Middle frontal gyrus (tissue), 1 donor: ENCODE results near the gene ANO7.
"Not testable (repeated sequence)": the region's sequence is repeated elsewhere in the genome, so short reads cannot be mapped to it uniquely, and the experiment has no call there.

Experiments used
- DNase-seq: peaks from one replicate; pipeline ENCODE4 v3.0.0-alpha.2; 2015; ENCODE audit warnings: low spot score; ENCODE audit errors: extremely low spot score

The ANO7 gene

DNA sequence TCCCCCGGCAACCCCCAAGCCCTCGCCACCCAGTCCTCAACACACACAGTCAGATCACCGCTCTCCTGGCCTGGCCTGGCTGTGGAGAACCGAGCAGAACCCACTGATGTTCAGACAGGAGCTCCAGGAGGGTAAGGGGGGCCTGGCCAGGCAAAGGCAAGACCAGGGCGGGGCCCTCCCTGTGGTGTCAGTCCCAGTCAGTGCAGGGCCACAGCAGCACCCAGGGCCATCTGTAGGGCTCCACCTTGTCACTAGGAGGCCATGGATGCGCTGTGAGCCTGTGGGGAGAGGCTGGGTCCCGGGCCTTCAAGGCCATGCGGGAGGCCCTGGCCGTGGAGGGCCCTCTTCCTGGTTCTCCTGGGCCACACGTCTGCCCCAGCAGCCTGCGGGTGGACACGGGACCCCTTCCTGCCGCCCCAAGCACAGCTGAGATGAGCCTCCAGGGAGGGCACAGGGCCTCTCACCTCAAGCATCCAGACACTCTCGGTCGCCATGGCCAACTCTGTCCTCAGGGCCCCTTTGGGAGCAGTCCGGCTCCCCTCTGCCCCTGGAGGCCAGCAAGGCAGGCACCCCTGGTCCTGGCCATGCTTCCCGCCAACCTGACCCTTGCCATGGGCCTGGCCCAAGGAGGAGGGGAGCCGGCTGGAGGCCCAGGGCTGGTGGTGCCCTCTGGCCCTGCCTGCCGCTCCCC is 2.0 kb downstream of the ANO7 start:
- no peak for DNase-seq

DNA sequence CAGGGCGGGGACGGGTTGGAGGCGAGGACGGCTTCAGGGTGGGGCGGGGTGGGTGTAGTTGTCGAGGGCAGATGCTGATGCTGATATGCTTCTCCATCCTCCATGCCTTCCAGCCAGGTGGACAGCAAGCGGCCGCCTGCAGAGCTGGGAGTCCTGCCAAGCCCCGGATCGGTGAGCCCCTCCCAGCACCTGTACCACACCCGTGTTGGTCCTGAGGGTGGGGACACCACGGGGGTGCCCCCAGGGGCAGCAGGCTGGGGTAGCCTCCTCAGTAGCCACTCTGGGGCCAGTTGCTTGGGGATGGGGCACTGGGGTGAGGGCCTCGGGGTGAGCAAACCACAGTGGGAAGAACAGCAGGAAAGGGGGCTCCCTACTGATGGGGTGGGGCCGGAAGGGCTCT is 2.6 kb downstream of the ANO7 start:
- DNase-seq: no peak

DNA sequence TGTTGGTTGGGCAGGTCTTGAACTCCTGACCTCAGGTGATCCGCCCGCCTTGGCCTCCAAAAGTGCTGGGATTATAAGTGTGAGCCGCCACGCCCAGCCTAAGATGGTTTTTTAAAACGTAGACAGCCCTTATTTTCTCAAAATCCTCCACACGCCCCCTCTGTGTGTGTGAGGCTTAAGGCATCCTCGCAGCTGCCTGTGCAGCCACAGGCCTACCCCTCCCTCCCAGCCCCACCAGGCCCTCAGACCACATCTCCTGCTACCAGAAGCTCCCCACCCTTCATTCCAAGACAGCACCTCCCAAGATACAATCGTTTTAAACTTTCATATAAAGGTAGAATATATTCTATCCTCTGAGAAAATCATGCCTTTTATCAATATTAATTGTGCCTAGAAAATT is 4.8 kb downstream of the ANO7 start:
- no peak for DNase-seq

DNA sequence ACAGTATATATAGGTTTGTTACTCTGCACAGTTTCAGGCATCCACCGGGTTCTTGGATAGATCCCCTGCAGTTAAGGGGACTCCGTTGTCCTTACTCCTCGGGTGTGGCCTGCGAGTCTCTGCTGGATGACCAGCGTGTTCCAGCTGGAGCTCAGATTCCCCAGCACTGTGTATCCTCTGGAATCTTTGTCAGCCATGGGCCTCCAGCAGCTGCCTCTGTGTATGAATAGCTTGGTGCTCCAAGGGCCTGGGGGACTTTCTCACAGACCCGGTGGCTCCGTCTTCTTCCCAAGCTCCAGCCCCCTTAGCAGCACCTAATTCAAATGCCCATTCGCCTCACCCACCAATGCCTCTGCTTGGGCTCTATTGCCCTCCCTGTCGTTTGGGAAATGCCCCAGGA is 6.3 kb downstream of the ANO7 start:
- no peak for DNase-seq

DNA sequence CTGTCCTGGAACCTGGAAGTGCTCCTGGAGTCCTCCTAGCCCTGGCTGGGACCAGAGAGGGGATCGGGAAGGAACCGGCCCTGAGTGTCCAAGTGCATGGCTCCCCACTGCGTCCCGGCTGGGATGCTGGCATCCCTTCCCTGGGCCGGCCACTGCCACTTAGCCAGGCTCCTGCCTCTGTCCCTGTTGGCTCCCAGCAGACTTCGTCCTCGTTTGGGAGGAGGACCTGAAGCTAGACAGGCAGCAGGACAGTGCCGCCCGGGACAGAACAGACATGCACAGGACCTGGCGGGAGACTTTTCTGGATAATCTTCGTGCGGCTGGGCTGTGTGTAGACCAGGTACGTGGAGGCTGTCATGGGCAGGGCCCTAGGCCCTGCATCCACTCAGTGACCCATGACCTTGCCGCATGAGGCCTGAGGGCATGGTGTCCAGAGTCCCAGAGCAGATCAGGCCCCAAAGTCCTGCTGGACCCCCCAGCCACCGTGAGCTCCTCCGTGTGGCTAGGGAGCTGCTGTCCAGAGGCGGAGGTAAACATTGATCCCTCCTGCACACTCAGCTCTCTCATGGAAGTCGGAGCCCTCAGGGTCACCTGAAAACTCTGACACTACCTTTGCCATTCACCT is 7.1 kb downstream of the ANO7 start:
- no peak for DNase-seq

DNA sequence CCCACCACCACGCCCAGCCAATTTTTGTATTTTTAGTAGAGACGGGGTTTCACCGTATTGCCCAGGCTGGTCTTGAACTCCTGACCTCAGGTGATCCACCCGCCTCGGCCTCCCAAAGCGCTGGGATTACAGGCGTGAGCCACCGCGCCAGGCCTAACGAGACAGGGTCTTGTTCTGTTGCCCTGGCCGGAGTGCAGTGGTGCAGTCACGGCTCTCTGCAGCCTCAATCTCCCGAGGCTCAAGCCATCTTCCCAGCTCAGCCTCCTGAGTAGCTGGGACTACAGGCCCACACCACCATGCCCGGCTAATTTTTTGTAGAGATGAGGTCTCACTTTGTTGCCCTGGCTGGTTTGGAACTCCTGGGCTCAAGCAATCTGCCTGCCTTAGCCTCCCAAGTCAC is 8.8 kb downstream of the ANO7 start:
- DNase-seq: not testable (repeated sequence)

DNA sequence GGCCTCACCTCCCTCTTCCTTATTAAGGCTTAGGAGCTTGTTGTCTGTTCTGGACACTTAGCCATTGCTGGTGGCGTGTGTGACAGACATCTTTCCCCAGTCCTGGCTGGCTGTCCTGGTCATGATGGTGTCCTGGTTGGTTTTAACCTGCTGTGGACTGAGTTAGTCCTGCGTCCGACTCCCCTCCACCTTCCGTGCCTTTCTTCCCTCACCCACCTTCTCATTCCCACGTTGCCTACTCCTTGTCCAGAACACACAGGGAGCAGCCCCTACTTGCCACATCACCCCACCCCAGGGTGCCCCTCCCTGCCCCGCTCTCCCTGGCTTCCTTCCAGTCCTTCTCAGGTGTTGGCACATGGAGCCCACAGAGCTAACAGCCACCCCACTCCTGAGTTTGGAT is 9.5 kb downstream of the ANO7 start:
- no peak for DNase-seq

DNA sequence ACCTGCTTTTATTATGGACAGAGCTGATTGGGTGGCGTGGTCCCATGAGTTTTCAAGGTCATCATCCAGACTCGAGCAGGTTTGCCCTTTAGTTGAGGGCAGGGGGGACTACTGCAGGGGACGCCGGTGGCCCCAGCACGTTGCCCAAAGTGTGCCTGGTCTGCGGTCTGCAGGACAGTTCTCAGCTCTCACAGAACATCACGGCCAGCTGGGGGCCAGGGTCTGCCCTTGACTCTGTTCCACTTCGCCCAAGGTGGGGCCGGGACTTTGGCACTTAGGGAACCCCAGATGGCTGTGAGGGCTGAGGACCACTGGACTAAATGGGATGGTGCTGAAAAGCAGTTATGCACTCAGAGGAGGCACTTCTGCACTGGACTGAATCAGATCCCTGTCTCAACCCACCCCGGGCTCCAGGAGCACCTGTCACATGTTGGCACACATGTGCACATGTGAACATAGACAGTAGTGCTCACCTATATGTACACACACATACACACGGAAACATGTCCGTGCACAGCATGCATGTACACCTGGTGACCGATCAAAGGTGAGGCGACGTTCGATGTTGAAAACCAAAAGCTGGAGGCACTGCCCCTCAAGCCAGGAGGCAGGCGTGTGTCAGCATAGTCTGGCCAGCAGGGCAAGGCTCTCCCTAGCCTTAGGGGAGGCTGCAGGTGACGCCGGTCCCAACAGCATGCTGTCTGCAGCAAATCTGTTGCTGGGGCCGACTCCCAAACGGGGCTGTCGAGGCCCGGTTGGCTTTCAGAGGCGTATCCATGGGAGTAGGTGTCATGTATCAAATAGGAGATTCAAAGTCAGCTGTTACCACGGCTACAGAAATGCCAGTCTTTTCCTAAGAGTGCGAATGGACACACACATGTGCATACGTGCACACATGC is 10.2 kb downstream of the ANO7 start:
- DNase-seq: no peak

DNA sequence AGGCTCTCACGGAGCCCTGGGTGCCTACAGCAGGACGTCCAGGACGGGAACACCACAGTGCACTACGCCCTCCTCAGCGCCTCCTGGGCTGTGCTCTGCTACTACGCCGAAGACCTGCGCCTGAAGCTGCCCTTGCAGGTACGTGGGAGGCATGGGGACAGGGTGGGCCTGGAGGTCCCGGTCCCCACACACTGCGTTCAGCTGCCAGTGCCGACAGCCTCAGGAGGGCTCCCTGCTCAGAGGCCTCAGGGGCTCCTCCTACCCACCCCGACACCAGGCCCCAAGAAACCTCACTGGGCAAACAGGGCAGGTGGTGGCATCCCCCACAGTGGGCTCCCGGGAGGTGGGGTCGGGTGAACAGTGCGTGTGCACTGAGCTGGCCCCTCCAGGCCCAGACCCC is 10.8 kb downstream of the ANO7 start:
- no peak for DNase-seq

DNA sequence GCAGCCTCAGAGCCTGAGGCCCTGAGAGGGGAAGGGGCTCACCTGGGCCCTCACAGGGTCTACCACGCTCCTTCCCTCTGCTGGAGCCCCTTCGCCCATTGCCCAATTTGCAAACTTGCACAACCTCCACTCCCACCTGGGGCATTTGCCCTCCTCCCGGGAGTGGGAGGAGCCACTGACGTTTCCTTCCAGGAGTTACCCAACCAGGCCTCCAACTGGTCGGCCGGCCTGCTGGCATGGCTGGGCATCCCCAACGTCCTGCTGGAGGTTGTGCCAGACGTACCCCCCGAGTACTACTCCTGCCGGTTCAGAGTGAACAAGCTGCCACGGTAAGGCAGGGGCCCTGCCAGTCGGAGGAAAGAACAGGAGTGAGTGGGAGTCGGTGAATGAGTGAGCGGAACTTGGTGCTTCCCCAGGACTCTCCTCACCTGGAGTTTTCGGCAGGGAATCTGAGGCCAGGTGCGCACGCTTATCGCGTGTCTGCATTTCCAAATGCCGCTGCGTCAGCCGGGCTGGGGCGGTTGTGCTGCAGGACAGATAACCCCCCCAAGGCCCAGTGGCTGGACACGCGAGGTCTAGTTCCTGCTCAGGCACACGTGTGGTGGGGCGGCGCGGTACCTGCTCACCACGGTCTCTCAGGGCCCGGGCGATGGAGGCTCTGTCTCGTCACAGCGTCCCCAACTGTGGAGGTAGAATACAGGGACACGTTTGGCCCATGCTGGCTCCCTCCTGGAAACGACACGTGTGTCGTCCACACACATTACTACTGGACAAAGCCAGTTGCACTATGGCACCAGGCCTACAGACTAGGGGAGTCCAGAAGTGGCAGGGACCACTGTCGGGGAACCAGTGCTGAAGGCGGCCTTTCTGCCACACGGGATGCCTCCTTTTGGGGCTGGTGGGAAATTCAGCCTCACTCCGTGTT is 11.7 kb downstream of the ANO7 start:
- DNase-seq: no peak

DNA sequence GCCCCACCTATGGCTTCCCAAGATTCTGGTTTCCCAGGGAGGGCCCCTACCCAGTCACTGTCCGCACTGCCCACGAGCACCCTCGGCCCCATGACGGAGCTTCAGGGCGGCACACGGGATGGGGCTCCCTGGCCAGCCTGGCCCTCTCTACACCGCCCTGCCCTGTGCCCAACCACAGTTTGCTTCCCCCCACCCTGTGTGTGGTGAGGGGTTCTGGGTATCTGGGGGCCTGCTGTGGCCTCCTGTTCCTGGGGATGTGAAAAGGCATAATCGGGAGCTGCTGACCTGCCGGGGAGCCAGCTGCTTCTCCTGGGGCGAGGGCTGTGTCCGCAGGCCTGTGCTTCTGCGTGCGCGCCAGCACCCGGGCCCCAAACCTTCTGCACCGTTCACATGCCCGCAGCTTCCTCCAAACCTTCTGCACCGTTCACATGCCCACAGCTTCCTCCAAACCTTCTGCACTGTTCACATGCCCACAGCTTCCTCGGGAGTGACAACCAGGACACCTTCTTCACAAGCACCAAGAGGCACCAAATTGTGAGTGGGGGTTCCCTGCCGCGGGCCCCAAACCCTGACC is 12.4 kb downstream of the ANO7 start:
- DNase-seq: no peak

DNA sequence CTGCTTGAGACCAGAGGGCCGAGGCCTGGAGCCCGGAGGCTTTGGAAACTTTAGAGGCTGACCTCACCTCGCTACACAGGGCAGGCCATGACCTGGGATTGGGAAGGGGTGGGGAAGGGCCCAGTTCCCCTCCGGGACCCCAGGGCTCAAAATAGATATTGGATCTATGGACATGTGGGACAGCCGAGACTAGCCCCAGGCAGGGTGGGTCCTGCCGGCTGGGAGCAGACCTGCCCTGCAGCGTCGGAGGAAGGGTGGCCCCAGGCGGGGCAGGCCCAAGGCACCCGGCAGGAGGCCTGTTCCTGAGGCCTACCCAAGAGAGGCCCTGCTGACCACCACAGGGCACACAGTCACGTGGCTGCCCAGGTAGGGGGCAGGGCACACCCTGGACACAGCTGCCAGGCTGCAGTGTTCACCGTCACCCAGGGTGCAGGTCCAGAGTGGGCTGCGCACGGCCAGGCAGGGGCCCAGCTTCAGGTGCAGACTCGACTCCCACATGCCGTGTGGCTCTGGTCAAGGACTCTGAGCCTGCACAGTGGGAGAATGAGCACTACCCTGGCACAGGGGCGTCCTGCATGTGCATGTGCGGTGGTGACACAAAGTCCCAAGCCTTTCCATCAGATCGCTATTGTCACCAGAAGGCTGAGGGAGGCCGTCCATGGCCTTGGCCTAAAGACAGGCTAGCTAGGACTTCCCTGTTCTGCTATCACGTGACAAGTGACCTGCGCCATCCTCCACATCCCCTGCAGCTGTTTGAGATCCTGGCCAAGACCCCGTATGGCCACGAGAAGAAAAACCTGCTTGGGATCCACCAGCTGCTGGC is 13.2 kb downstream of the ANO7 start:
- DNase-seq: no peak

DNA sequence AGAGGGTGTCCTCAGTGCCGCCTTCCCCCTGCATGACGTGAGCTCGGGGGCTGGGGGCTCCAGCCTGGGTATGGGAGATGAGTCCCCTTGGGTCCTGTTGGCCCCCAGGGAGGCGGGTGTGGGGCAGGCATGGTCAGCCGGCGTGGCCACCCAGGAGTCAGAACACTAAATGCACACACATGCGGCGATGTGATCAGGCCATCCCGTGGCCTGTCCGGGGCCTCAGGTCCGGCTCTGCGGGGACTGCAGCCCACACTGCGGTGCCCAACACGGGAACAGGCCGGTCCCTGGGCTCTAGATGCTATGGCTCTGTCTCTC is 13.8 kb downstream of the ANO7 start:
- DNase-seq: no peak

DNA sequence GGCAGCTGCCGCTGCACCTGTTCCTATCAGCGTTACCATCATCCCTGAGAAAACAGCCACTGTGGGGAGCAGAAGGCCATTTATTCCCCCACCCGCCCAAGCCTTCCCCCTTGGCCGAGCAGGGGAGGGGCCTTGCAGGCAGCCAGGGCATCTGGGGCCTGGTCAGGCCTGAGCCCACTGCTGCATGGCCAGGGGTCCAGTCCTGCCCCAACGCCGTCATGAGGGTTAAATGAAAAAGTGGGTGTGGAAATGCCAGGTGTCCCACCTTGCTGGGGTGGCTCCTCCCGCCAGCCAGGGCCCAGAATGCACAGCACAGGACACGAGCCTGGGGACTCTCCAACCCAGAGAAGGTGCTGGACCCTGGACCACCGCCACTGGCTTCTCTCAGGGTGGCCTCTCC is 14.2 kb downstream of the ANO7 start:
- DNase-seq: no peak

DNA sequence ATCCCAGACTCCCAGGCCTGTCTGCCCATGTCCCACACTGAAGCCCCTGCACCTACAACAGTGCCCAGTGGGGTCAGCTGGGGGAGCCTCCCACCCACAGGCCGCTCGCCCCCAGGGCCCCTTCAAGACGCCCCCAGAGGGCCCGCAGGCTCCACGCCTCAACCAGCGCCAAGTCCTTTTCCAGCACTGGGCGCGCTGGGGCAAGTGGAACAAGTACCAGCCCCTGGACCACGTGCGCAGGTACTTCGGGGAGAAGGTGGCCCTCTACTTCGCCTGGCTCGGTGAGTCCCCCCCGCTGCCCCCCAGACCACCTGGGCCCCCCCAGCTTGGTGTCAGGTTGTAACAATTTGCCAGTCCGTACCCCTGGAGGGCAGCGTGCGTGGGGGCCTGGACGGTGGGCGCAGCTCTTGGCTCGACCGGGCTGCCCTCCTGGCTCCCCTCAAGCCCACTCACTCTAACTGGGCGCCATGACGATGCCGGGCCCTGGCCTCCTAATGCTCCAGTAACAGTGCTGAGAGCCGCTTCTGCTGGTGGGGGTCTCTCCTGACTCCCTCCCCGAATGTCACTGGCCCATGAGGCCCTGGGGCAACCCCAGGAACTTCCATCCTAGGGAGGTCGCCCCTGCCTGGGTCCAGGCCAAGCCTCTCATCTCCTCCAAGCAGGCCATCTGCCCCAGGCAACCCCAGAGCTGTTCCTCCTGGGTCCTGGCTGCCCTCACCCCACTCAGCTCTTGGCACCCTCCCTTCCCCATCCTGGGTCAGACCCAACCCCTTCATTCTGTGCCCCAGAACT is 14.9 kb downstream of the ANO7 start:
- no peak for DNase-seq

DNA sequence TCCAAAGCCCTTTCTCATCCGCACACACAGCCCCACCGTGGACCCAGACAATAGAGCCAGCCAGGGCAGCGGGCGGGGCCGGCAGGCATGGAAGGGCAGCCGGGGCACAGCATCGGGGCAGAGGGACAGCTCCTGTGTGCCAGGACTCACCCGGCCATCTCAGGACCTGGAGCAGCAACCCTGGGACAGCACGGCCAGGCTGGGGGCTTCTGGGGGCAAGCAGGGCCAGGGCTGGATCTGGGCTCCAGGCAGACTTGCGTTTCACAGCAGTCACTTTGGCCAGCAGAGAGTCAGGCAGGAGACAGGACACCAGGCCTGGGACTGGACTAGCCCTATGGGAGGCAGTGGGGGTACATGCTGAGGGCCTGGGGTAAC is 15.5 kb downstream of the ANO7 start:
- DNase-seq: no peak

DNA sequence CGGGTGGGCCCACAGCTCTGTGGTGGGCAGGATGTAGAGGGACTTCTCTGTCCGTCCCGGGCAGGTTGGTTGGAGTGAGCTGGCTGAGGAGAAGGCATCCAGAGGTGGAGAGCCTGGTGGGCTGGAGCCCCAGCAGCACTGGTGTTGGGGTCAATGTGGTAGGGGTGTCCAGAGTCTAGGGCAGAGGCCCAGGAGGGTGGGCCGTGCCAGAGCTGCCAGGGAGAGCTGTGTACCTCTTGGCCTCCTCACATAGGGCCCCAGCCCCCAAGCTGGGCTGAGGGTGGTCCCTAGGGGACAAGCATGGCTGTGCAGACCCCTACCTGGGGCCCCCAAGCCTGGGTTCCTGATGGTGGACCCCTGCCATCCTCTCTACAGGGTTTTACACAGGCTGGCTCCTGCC is 16.0 kb downstream of the ANO7 start:
- DNase-seq: no peak

DNA sequence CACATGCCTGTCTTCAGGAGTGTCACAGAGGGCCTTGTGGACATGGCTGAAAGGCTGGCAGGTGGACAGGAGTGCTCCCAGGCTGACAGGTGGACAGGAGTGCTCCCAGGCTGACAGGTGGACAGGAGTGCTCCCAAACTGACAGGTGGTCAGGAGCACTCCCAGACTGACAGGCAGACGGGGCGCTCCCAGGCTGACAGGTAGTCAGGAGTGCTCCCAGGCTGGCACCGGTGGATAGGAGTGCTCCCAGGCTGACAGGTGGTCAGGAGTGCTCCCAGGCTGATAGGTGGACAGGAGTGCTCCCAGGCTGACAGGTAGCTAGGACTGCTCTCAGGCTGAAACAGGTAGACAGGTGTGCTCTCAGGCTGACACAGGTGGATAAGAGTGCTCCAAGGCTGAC is 16.6 kb downstream of the ANO7 start:
- no peak for DNase-seq

DNA sequence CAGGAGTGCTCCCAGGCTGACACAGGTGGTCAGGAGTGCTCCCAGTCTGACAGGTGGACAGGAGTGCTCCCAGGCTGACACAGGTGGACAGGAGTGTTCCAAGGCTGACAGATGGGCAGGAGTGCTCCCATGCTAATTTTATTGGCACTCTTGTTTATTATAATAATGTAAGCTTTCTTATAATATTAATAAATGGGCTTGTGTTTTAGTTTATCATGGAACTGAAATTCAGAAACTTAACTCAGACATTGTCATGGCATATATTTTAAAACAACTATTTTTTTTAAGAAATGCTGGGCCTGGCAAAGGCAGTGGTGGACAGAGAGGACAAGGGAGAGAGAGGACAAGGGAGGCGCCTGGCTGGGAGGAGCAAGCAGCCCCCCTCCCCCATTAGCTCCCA is 18.7 kb downstream of the ANO7 start:
- DNase-seq: no peak

DNA sequence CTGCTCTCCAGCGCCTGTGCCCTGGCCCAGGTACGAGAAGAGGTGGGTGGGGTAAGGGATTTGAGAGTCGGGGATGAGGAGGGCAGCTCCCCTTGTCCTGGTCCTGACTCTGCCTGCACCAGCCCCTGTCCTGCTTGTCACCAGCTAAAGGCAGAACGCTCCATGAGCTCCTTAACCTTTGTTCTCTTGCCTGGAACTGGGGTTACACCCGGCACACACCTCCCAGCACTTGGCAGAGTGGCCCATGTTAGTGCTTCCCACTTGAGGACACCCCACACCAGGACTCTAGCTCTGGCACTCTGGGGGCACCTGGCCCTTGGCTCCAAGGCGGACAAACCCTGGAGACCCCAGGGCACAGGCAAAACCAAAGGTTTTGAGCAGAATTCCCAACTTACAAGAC is 19.2 kb downstream of the ANO7 start:
- DNase-seq: no peak
